Trophoblast cell (in vitro differentiated cells and primary cell): Measurements from ENCODE around the gene NACAD.

Experiments used
- DNase-seq, 2 donors: peaks; one replicate each; pipeline ENCODE4 v3.0.0-alpha.2; 2016
- H2AFZ ChIP-seq: 2 replicates; pipeline ENCODE4 v1.6.1; 2013; ENCODE audit warnings: low read length, moderate library complexity, mild to moderate bottlenecking; ENCODE audit not compliant: insufficient read depth, poor library complexity
- H2AK5ac ChIP-seq: 2 replicates; pipeline ENCODE4 v1.6.1; 2013; ENCODE audit warnings: mild to moderate bottlenecking, low read length
- H2BK120ac ChIP-seq: 2 replicates; pipeline ENCODE4 v1.6.1; 2013; ENCODE audit warnings: low read length, mild to moderate bottlenecking, moderate library complexity; ENCODE audit not compliant: insufficient read depth, poor library complexity
- H2BK12ac ChIP-seq: 2 replicates; pipeline ENCODE4 v1.6.1; 2013; ENCODE audit warnings: mild to moderate bottlenecking, low read length, moderate library complexity
- H2BK5ac ChIP-seq: 2 replicates; pipeline ENCODE4 v1.6.1; 2013; ENCODE audit warnings: low read length, low read depth, moderate library complexity, mild to moderate bottlenecking; ENCODE audit not compliant: poor library complexity
- H3K14ac ChIP-seq: 2 replicates; pipeline ENCODE4 v1.6.1; 2013; ENCODE audit warnings: mild to moderate bottlenecking, low read length
- H3K18ac ChIP-seq: 2 replicates; pipeline ENCODE4 v1.6.1; 2013; ENCODE audit warnings: mild to moderate bottlenecking, low read length
- H3K23ac ChIP-seq: 2 replicates; pipeline ENCODE4 v1.6.1; 2013; ENCODE audit warnings: low read length
- H3K27ac ChIP-seq: 2 replicates; pipeline ENCODE4 v1.5.1; 2013; ENCODE audit warnings: low read depth, mild to moderate bottlenecking, inconsistent platforms, low read length, moderate library complexity
- H3K27me3 ChIP-seq: 2 replicates; pipeline ENCODE4 v1.6.1; 2013; ENCODE audit warnings: inconsistent platforms, mild to moderate bottlenecking, low read length, moderate library complexity; ENCODE audit not compliant: insufficient read depth
- H3K36me3 ChIP-seq, 2 experiments: 1 replicate in 1 of 2; 2 replicates in 1 of 2; pipeline ENCODE4 v1.6.1; 2013; ENCODE audit warnings: low read length in 2 of 2, mild to moderate bottlenecking in 2 of 2, moderate library complexity in 1 of 2; ENCODE audit not compliant: insufficient read depth in 2 of 2, control insufficient read depth in 1 of 2
- H3K4ac ChIP-seq: 2 replicates; pipeline ENCODE4 v1.6.1; 2013; ENCODE audit warnings: low read depth, mild to moderate bottlenecking, low read length, moderate library complexity
- H3K4me1 ChIP-seq, 2 experiments: 1 replicate in 1 of 2; 2 replicates in 1 of 2; pipeline ENCODE4 v1.6.1; 2013; ENCODE audit warnings: low read length in 2 of 2, mild to moderate bottlenecking in 2 of 2, moderate library complexity in 1 of 2; ENCODE audit not compliant: insufficient read depth in 2 of 2, control insufficient read depth in 1 of 2
- H3K4me2 ChIP-seq: 2 replicates; pipeline ENCODE4 v1.6.1; 2013; ENCODE audit warnings: inconsistent platforms, mild to moderate bottlenecking, low read length, moderate library complexity
- H3K4me3 ChIP-seq: 2 replicates; pipeline ENCODE4 v1.5.1; 2013; ENCODE audit warnings: mild to moderate bottlenecking, low read depth, low read length, inconsistent platforms
- H3K79me1 ChIP-seq: one replicate; pipeline ENCODE4 v1.6.1; 2013; ENCODE audit warnings: low read length
- H3K79me2 ChIP-seq: 2 replicates; pipeline ENCODE4 v1.6.1; 2013; ENCODE audit warnings: low read length, mild to moderate bottlenecking; ENCODE audit not compliant: control insufficient read depth, insufficient read depth, poor library complexity
- H3K9ac ChIP-seq: 2 replicates; pipeline ENCODE4 v1.6.1; 2013; ENCODE audit warnings: mild to moderate bottlenecking, low read length
- H3K9me3 ChIP-seq: 2 replicates; pipeline ENCODE4 v1.6.1; 2013; ENCODE audit warnings: low read depth, mild to moderate bottlenecking, control low read depth, inconsistent platforms, low read length; ENCODE audit not compliant: insufficient read depth
- H4K12ac ChIP-seq: 2 replicates; pipeline ENCODE4 v1.6.1; 2013; ENCODE audit warnings: low read depth, mild to moderate bottlenecking, low read length, moderate library complexity
- H4K8ac ChIP-seq: 2 replicates; pipeline ENCODE4 v1.6.1; 2013; ENCODE audit warnings: low read depth, mild to moderate bottlenecking, low read length, moderate library complexity
- H4K91ac ChIP-seq: one replicate; pipeline ENCODE4 v1.6.1; 2013; ENCODE audit warnings: low read depth, mild to moderate bottlenecking, low read length, moderate library complexity
- WGBS: extraction: QIAGEN DNeasy Blood & Tissue Kit; methylation state at CpG from one replicate; pipeline ENCODE4 v1.1.7; 2013; ENCODE audit warnings: missing lambda C conversion rate; ENCODE audit not compliant: insufficient read length, insufficient coverage; ENCODE audit errors: extremely low coverage; 5-methylcytosine and 5-hydroxymethylcytosine counted together

The NACAD gene

DNA sequence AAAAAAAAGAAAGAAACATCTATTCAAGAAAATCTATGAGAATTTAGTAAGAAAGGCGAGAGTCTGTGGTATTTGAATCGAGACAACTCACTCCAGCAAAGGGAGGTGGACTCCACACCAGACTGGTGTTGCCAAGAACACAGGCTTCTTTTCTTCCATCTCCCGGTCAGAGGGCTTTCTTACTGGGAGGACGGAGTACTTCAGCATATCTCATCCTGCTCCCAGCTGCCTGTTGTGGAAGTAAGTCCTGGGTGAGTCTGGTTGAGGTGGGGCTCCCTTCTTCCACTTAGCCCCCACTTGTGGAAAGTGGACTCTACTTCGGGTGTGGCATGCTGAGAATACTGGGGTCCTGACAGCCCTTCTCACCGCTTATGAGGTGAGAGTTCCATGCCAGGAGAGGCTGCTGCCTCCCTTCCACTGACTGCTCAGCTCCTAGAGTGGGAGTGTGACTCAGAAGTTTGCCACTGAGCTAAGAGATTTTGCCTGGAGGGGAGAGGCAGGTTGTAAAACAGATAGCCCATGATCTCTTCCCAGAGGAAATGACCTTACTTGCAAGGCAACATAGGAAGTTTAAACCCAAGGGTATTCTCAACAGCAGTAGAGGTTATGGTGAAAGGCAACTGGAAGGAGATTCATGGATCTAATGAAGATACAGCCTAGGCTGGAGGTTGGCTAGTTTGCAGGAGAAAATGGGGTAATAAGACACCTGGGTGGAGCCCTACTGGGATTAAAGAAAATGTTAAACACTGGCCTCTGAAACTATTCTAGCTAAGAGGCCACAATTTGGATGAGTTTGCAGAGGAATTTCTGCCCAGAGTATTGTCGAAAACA lies 3.5 kb upstream of the NACAD start:
- Histone ChIP-seq H3K4ac (no peak overlapping the region), H4K8ac (no peak overlapping the region), H3K4me1 (peaks cover 3 to 12% of the 10 kb centered on the region in 2 experiments), H3K36me3 (no peaks in the 10 kb centered on the region), H3K27ac (no peak overlapping the region), H3K79me2 (peaks cover 1% of the 10 kb centered on the region), H4K91ac (no peak overlapping the region), H2BK120ac (no peak overlapping the region), H3K27me3 (no peaks in the 10 kb centered on the region), H2AK5ac (no peak overlapping the region), H4K12ac (no peak overlapping the region), H2BK12ac (no peak overlapping the region), H3K79me1 (peaks cover 3% of the 10 kb centered on the region), H3K18ac (no peak overlapping the region), H3K9me3 (peaks cover 4% of the 10 kb centered on the region), H2AFZ (no peak overlapping the region), H3K4me3 (no peak overlapping the region), H3K23ac (no peak overlapping the region), H3K4me2 (no peak overlapping the region), H3K14ac (no peak overlapping the region), H2BK5ac (no peak overlapping the region), H3K9ac (no peak overlapping the region)
- no CpG with 5 or more reads among the region's 7 CpGs for WGBS
- DNase-seq: peak; percentile 12 to 31

DNA sequence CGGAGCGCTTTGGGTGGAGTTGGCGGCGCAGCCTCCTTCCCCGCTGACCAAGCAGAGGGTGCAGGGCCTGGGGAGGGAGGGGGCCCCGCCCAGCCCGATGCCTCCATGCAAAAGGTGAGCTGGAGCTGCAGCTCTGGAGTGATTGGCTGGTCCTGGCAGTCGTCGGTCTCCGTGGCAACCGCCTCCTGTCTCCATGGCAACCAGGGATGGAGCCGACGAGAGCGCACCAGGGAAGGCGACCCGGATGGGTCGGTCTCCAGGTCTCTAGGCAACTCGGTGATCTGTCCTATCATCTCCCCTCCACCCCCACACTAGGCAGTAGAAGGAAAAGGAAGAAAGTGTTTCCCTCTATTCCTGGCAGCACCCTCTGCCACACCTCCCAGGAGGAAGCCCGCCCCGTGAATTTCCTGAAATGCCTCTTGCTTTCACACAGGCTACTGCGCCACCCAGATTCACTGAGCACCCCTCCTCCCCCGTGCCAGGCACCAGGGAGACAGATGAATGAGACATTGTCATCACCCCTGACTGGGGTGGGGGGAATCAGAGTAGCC lies 647 bp upstream of the NACAD start:
- Histone ChIP-seq H2BK5ac (no peak overlapping the region), H3K4me1 (peaks cover 8 to 20% of the 10 kb centered on the region in 2 experiments), H3K14ac (no peak overlapping the region), H3K27ac (no peak overlapping the region), H3K79me1 (peaks cover 3% of the 10 kb centered on the region), H2AK5ac (no peak overlapping the region), H3K18ac (no peak overlapping the region), H3K4ac (no peak overlapping the region), H2BK12ac (no peak overlapping the region), H4K91ac (no peak overlapping the region), H3K27me3 (no peaks in the 10 kb centered on the region), H2AFZ (peak overlapping the region; percentile 71), H4K8ac (peak overlapping the region; percentile 26), H3K4me3 (peak overlapping the region; percentile 75), H4K12ac (peak overlapping the region; percentile 59), H3K23ac (no peak overlapping the region), H3K36me3 (no peaks in the 10 kb centered on the region), H2BK120ac (no peak overlapping the region), H3K4me2 (peak overlapping the region; percentile 75), H3K79me2 (peaks cover 1% of the 10 kb centered on the region), H3K9me3 (peaks cover 5% of the 10 kb centered on the region), H3K9ac (no peak overlapping the region)
- DNase-seq: peak; percentile 11 to 36
- no CpG with 5 or more reads among the region's 22 CpGs for WGBS

DNA sequence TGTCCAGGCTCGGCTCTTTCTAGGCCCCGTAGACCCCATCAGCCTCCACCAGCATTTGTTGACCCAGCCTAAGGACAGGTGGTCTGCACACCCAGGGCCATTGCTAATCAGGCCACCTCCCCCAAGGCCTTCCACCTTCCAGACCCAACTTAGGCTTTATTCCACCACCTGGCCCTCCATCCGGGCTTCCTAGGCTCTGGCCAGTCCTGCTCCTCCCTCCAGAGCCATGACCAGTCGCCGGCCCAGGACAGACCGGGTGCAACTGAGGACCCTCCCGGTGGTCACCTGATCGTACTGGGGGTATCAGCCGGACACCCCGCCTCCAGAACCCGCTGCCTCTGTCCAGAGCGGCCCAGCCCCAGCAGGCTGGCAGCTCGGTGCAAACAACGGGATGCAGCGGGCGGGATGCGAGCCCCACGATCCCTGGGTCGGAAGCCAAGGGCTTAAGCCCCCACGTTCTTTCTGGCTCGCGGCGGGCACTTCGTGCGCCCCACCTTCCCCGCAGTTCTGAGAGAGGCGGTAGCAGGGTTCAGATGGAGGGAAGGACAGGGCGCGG lies 545 bp downstream of the NACAD start:
- Histone ChIP-seq H2BK12ac (no peak overlapping the region), H2AFZ (no peak overlapping the region), H3K79me1 (peaks cover 3% of the 10 kb centered on the region), H3K9me3 (peaks cover 5% of the 10 kb centered on the region), H2BK120ac (no peak overlapping the region), H3K4ac (no peak overlapping the region), H3K4me1 (peaks cover 8 to 20% of the 10 kb centered on the region in 2 experiments), H2AK5ac (no peak overlapping the region), H3K4me3 (no peak overlapping the region), H4K8ac (no peak overlapping the region), H3K27me3 (no peaks in the 10 kb centered on the region), H3K4me2 (peak overlapping the region; percentile 26), H3K23ac (no peak overlapping the region), H3K9ac (no peak overlapping the region), H4K91ac (no peak overlapping the region), H3K36me3 (no peaks in the 10 kb centered on the region), H4K12ac (no peak overlapping the region), H3K79me2 (peaks cover 1% of the 10 kb centered on the region), H3K27ac (no peak overlapping the region), H3K14ac (no peak overlapping the region), H2BK5ac (no peak overlapping the region), H3K18ac (no peak overlapping the region)
- WGBS: no CpG with 5 or more reads among the region's 29 CpGs
- no peak for DNase-seq

DNA sequence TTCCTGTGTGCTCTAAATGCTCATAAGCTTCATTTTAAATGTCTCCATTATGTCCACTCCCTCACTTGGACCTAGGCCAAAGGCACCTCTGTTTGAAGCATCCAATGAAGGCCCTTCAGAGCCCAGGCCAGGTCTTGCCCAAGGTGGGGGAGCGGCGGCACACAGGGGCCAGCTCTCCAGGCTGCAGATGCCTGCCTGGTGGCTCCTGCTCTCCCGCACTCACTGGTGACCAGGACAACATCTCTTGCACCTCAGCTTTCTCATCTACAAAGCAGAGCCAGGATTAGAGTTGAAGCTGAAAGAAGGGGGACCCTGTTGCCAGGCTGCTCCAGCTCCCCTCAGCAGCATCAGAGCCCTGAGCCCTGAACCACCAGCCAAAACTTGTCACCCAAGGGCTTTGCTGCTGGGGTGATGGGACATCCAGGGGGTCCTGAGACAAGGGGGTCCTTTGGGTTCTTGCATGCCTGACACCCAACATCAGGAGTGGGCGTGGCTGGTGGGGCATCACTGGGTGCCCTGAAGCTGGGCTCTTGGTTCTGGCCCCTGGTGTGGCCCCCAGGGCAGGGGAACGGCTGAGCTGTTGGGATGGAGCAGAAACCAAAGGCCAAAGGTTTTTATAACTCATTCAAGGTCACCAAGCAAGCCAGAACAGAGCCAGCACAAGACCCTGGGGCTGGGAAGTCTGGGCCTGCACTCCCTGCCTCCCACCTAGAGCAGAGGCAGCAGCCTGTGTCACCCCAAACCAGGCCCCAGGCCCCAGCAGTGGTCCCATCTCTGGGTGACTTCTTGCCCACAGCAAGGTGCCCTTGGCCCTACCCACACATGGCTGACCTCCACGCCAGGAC lies 1.2 kb downstream of the NACAD start:
- Histone ChIP-seq H2BK12ac (no peak overlapping the region), H3K27ac (no peak overlapping the region), H3K18ac (no peak overlapping the region), H2BK5ac (no peak overlapping the region), H3K36me3 (no peaks in the 10 kb centered on the region), H3K79me1 (peaks cover 3% of the 10 kb centered on the region), H2AK5ac (no peak overlapping the region), H4K91ac (no peak overlapping the region), H3K4me1 (peaks cover 11 to 23% of the 10 kb centered on the region in 2 experiments), H2AFZ (no peak overlapping the region), H3K4me3 (no peak overlapping the region), H2BK120ac (no peak overlapping the region), H4K8ac (no peak overlapping the region), H3K79me2 (peaks cover 1% of the 10 kb centered on the region), H3K4ac (no peak overlapping the region), H3K14ac (no peak overlapping the region), H3K9me3 (peaks cover 5% of the 10 kb centered on the region), H3K23ac (no peak overlapping the region), H4K12ac (no peak overlapping the region), H3K4me2 (no peak overlapping the region), H3K9ac (no peak overlapping the region), H3K27me3 (no peaks in the 10 kb centered on the region)
- WGBS: no CpG with 5 or more reads among the region's 6 CpGs
- no peak for DNase-seq
